Astrocyte (in vitro differentiated cells and primary cell): ENCODE measurements around the gene MAML2. TPM values are rescaled to one million over a fixed set of nuclear protein-coding genes. Genes with fewer than 3 reads are reported as not detected.

Source experiments
- DNase-seq: peaks from one replicate; pipeline ENCODE4 v3.0.0-alpha.2; 2010; ENCODE audit warnings: low read depth
- FAIRE-seq: peaks from 2 replicates; lab custom pipeline; 2011; peaks lifted over from hg19 to GRCh38; lab: Jason Lieb, UNC
- H2AFZ ChIP-seq: 2 replicates; pipeline ENCODE4 v1.6.0; 2012; ENCODE audit warnings: low read depth, low read length, inconsistent platforms
- H3K27ac ChIP-seq: 2 replicates; pipeline ENCODE4 v1.5.1; 2011; ENCODE audit warnings: low read depth, low read length, inconsistent platforms
- H3K27me3 ChIP-seq: 2 replicates; pipeline ENCODE4 v1.6.0; 2011; ENCODE audit warnings: low read length, inconsistent platforms; ENCODE audit not compliant: insufficient read depth
- H3K36me3 ChIP-seq: 2 replicates; pipeline ENCODE4 v1.5.1; 2011; ENCODE audit warnings: low read length, inconsistent platforms; ENCODE audit not compliant: insufficient read depth
- H3K4me1 ChIP-seq: 2 replicates; pipeline ENCODE4 v1.5.1; 2011; ENCODE audit warnings: low read length, inconsistent platforms; ENCODE audit not compliant: insufficient read depth
- H3K4me2 ChIP-seq: 2 replicates; pipeline ENCODE4 v1.6.0; 2012; ENCODE audit warnings: low read length, inconsistent platforms
- H3K4me3 ChIP-seq: 2 replicates; pipeline ENCODE4 v1.5.1; 2011; ENCODE audit warnings: low read depth, mild to moderate bottlenecking, low read length, inconsistent platforms; ENCODE audit not compliant: insufficient read depth
- H3K79me2 ChIP-seq: 2 replicates; pipeline ENCODE4 v1.6.0; 2012; ENCODE audit warnings: mild to moderate bottlenecking, low read length, inconsistent platforms; ENCODE audit not compliant: insufficient read depth
- H3K9ac ChIP-seq: 2 replicates; pipeline ENCODE4 v1.6.0; 2012; ENCODE audit warnings: mild to moderate bottlenecking, low read length, inconsistent platforms
- H3K9me3 ChIP-seq: 2 replicates; pipeline ENCODE4 v1.5.1; 2012; ENCODE audit warnings: low read depth, mild to moderate bottlenecking, low read length, inconsistent platforms; ENCODE audit not compliant: insufficient read depth
- H4K20me1 ChIP-seq: 2 replicates; pipeline ENCODE4 v1.6.0; 2012; ENCODE audit warnings: low read length, inconsistent platforms; ENCODE audit not compliant: insufficient read depth
- H3K27ac Mint-ChIP-seq: one replicate; pipeline ENCODE4 v1.8.0; 2021; ENCODE audit warnings: mild to moderate bottlenecking, mixed read lengths; ENCODE audit not compliant: unreplicated experiment
- H3K27me3 Mint-ChIP-seq: one replicate; pipeline ENCODE4 v1.8.0; 2021; ENCODE audit warnings: low read depth, mixed read lengths; ENCODE audit not compliant: unreplicated experiment
- H3K36me3 Mint-ChIP-seq: one replicate; pipeline ENCODE4 v1.8.0; 2021; ENCODE audit warnings: low read depth, mixed read lengths; ENCODE audit not compliant: unreplicated experiment
- H3K4me1 Mint-ChIP-seq: one replicate; pipeline ENCODE4 v1.8.0; 2021; ENCODE audit warnings: low read depth, mixed read lengths; ENCODE audit not compliant: unreplicated experiment
- H3K4me3 Mint-ChIP-seq: one replicate; pipeline ENCODE4 v1.8.0; 2021; ENCODE audit warnings: mild to moderate bottlenecking, moderate library complexity, mixed read lengths; ENCODE audit not compliant: unreplicated experiment
- H3K9me3 Mint-ChIP-seq: one replicate; pipeline ENCODE4 v1.8.0; 2021; ENCODE audit warnings: mild to moderate bottlenecking, mixed read lengths; ENCODE audit not compliant: unreplicated experiment
- EZH2 ChIP-seq: IDR thresholded peaks from 2 replicates; pipeline ENCODE4 v1.6.1; 2012; ENCODE audit warnings: mild to moderate bottlenecking, low read length, inconsistent platforms; ENCODE audit not compliant: insufficient read depth
- total RNA-seq: library from RNA; stranded (reverse); gene quantifications from 2 replicates; pipeline ENCODE4 v1.2.1, GENCODE V29; 2021
- TF ChIP-seq, protein P1 (sequence below): IDR thresholded peaks from 2 replicates; pipeline ENCODE4 v1.5.1; 2011; ENCODE audit warnings: low read depth, mild to moderate bottlenecking, inconsistent platforms, low read length, moderate library complexity; ENCODE audit not compliant: insufficient read depth

MAML2 gene
- total RNA-seq, 1 donor from 2014 or later, result 27.4 TPM

DNA sequence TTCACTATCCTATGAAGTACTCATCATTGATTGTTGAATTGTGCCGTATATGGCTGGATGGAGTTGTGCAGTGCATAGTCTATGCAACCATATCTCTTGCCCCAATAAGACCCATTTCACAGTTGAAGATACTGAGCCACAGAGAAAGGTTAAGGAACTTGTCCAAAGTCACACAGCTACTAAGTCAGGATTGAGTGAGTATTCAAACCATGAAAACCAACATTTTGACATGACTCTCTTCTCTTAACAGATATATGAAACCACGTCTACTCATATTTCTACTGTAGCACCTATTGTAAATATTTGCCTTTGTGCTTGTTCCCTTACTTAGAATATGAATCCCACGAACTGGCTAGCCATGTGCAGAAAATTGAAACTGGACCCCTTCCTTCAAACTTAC is 58.1 kb downstream of the MAML2 start:
- no peak overlapping the region for H3K27ac ChIP-seq
- DNase-seq (no peak), FAIRE-seq (no peak)
- H3K9me3 ChIP-seq, result no peaks in the 10 kb centered on the region
- no peaks in the 10 kb centered on the region for H3K36me3 ChIP-seq
- H3K4me1 ChIP-seq, result peaks cover 6% of the 10 kb centered on the region
- H3K9me3 Mint-ChIP-seq, result peaks cover 4% of the 10 kb centered on the region
- H3K4me3 ChIP-seq, result no peak overlapping the region
- no peak overlapping the region for H3K4me2 ChIP-seq
- H2AFZ ChIP-seq, result no peak overlapping the region
- H3K27me3 ChIP-seq, result no peaks in the 10 kb centered on the region
- H4K20me1 ChIP-seq, result peaks cover 9% of the 10 kb centered on the region
- H3K4me1 Mint-ChIP-seq, result peaks cover 17% of the 10 kb centered on the region
- TF ChIP-seq, protein P1, sequence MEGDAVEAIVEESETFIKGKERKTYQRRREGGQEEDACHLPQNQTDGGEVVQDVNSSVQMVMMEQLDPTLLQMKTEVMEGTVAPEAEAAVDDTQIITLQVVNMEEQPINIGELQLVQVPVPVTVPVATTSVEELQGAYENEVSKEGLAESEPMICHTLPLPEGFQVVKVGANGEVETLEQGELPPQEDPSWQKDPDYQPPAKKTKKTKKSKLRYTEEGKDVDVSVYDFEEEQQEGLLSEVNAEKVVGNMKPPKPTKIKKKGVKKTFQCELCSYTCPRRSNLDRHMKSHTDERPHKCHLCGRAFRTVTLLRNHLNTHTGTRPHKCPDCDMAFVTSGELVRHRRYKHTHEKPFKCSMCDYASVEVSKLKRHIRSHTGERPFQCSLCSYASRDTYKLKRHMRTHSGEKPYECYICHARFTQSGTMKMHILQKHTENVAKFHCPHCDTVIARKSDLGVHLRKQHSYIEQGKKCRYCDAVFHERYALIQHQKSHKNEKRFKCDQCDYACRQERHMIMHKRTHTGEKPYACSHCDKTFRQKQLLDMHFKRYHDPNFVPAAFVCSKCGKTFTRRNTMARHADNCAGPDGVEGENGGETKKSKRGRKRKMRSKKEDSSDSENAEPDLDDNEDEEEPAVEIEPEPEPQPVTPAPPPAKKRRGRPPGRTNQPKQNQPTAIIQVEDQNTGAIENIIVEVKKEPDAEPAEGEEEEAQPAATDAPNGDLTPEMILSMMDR, result no peak
- no peak for TF ChIP-seq EZH2
- no peak overlapping the region for H3K4me3 Mint-ChIP-seq
- H3K27ac Mint-ChIP-seq, result no peak overlapping the region
- H3K27me3 Mint-ChIP-seq, result no peaks in the 10 kb centered on the region
- peaks cover 15% of the 10 kb centered on the region for H3K36me3 Mint-ChIP-seq
- H3K9ac ChIP-seq, result no peak overlapping the region
- H3K79me2 ChIP-seq, result peaks cover 81% of the 10 kb centered on the region

DNA sequence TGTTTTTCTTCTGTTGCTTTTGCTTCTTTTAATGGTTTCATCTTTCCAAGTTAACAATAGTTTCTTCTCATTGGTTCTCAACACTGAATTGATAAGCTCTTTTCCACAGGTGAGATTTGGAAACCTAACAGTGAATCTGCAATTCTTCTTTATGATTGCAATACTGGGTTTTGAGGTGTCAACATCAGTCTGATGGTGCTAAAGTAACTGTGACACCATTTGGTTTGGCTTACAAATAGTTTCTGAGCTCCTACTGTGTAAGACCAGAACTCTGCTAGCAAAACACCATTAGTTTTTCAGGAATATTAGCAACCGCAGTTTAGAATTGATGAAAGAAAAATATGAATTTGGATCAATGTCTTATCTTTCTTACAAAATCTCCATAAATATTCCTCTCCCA is 58.6 kb downstream of the MAML2 start:
- no peak for DNase-seq
- H3K9ac ChIP-seq, result no peak overlapping the region

DNA sequence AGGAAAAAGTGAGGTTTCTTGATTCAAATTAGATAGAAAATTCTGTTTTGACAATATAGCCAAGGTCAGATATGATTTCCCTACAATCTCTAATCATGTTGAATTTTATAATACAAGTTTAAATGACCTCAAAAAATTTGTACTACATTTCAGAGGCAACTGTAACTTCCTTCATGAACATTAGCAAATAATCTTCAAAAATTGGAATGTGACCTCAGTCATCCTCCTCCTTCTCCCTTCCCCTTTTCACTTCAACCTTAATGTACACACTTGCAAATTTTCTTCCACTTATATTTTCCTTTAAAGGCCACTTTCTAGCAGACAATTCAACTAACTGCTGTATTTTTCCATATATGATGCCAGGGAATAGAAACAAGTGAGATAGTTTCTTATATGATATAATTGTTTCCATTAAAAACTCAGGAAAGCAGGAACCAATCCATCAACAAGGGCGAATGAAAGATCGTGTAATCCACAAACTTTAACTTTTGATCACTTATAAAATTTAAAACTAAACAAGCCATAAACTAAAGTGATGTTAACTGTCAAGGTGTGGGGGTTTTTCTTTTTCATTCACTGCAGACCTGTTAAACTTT is 60.3 kb downstream of the MAML2 start:
- Mint-ChIP-seq H3K27ac (no peak overlapping the region), H3K9me3 (peaks cover 4% of the 10 kb centered on the region), H3K36me3 (peaks cover 15% of the 10 kb centered on the region), H3K4me3 (no peak overlapping the region), H3K4me1 (peaks cover 34% of the 10 kb centered on the region), H3K27me3 (no peaks in the 10 kb centered on the region)
- H3K9ac ChIP-seq, result no peak overlapping the region
- no peak for TF ChIP-seq EZH2
- TF ChIP-seq, protein P1, result no peak
- H3K27ac ChIP-seq, result no peak overlapping the region
- H3K4me3 ChIP-seq, result no peak overlapping the region
- peaks cover 81% of the 10 kb centered on the region for H3K79me2 ChIP-seq
- DNase-seq, result no peak
- no peak overlapping the region for H3K4me2 ChIP-seq
- peaks cover 11% of the 10 kb centered on the region for H3K4me1 ChIP-seq
- FAIRE-seq, result no peak
- H4K20me1 ChIP-seq, result peaks cover 12% of the 10 kb centered on the region
- H3K36me3 ChIP-seq, result no peaks in the 10 kb centered on the region
- no peaks in the 10 kb centered on the region for H3K27me3 ChIP-seq
- H2AFZ ChIP-seq, result no peak overlapping the region
- H3K9me3 ChIP-seq, result no peaks in the 10 kb centered on the region

More for the DNA sequence above, 58.6 kb downstream of the MAML2 start:
- H3K27me3 ChIP-seq, result no peaks in the 10 kb centered on the region
- Mint-ChIP-seq H3K27ac (no peak overlapping the region), H3K9me3 (peaks cover 4% of the 10 kb centered on the region), H3K27me3 (no peaks in the 10 kb centered on the region), H3K4me3 (no peak overlapping the region), H3K4me1 (peaks cover 19% of the 10 kb centered on the region), H3K36me3 (peaks cover 15% of the 10 kb centered on the region)
- H3K4me1 ChIP-seq, result peaks cover 11% of the 10 kb centered on the region
- H4K20me1 ChIP-seq, result peaks cover 12% of the 10 kb centered on the region
- H3K9me3 ChIP-seq, result no peaks in the 10 kb centered on the region
- H3K79me2 ChIP-seq, result peaks cover 77% of the 10 kb centered on the region
- no peak overlapping the region for H3K4me3 ChIP-seq
- peak; percentile 17 for FAIRE-seq
- H3K36me3 ChIP-seq, result no peaks in the 10 kb centered on the region
- no peak overlapping the region for H2AFZ ChIP-seq
- no peak for TF ChIP-seq EZH2
- TF ChIP-seq, protein P1, result no peak
- H3K4me2 ChIP-seq, result no peak overlapping the region
- H3K27ac ChIP-seq, result no peak overlapping the region
